Ovary (tissue), 9 donors: ENCODE results near the gene PINLYP. TPM values are rescaled to one million over a fixed set of nuclear protein-coding genes. Genes with fewer than 3 reads are reported as not detected.

ENCODE experiments used
- DNase-seq, 5 donors: peaks; one replicate each; pipeline ENCODE4 v3.0.0-alpha.2; 2019 to 2020
- H3K27ac ChIP-seq, 2 donors: fragments of 200-600 bp; one replicate each; pipeline versions ENCODE4 v1.5.1 to v1.8.0; 2019 to 2022
- H3K27me3 ChIP-seq: fragments of 200-600 bp; one replicate; pipeline ENCODE4 v1.8.0; 2022
- H3K36me3 ChIP-seq: fragments of 200-600 bp; sonication (generic); one replicate; pipeline ENCODE4 v1.5.1; 2019
- H3K4me1 ChIP-seq: one replicate; pipeline ENCODE4 v1.8.1; 2013; ENCODE audit warnings: mild to moderate bottlenecking, moderate library complexity; ENCODE audit not compliant: insufficient read depth
- H3K4me3 ChIP-seq: fragments of 200-600 bp; sonication (generic); one replicate; pipeline ENCODE4 v1.5.1; 2017
- H3K9me3 ChIP-seq, 2 donors: fragments of 200-600 bp in 1 of 2; sonication (generic) in 1 of 2; one replicate each; pipeline versions ENCODE4 v1.5.1 to v1.8.1; 2013 to 2019; ENCODE audit warnings: mild to moderate bottlenecking in 1 of 2, moderate library complexity in 1 of 2
- CTCF ChIP-seq, 3 donors: fragments of 450-650 bp in 2 of 3; fragments of 200-600 bp in 1 of 3; IDR thresholded peaks; one replicate each; pipeline versions ENCODE4 v1.5.1 to v1.8.0; 2016 to 2022; ENCODE audit warnings: antibody characterized with exemption in 3 of 3, mild to moderate bottlenecking in 1 of 3
- EP300 ChIP-seq: sonication (generic); formaldehyde crosslinking; IDR thresholded peaks from one replicate; pipeline ENCODE4 v1.6.1; 2017; ENCODE audit warnings: antibody characterized with exemption
- POLR2A ChIP-seq: fragments of 450-650 bp; IDR thresholded peaks from one replicate; pipeline ENCODE4 v1.6.1; 2017; ENCODE audit warnings: antibody characterized with exemption, mild to moderate bottlenecking, moderate library complexity
- WGBS, 3 donors: extraction: QIAGEN DNeasy Blood & Tissue Kit in 1 of 3; methylation state at CpG; one replicate each; pipeline versions ENCODE4 v1.1.5 to v1.1.7; 2013 to 2017; 5-methylcytosine and 5-hydroxymethylcytosine counted together
- intact Hi-C, 4 donors: fragments of 100-400 bp; cut with DNase I; formaldehyde crosslinking; loops; one replicate each; pipeline versions ENCODE4 v1.11.0 to v1.15.1; 2022 to 2023
- polyA plus RNA-seq, 2 donors: library from polyadenylated mRNA; stranded (reverse); fragments of 200-250 nt in 1 of 2; fragments of 350-450 nt in 1 of 2; fragmentation: Illumina TruSeq in 1 of 2; extraction: RNeasy Lipid Tissue Mini Kit (QIAGEN cat#74804) in 1 of 2; gene quantifications; one replicate each; pipeline ENCODE4 v1.2.3, GENCODE V29; 2013 to 2014
- total RNA-seq, 7 donors: library from RNA; depleted of rRNA in 2 of 7; stranded (reverse); fragments of >200 nt in 2 of 7; fragmentation: NEBNext Ultra II Directional in 3 of 7; extraction: Animal tissue kit (Norgen Biotek cat#: 25700) in 3 of 7; gene quantifications; one replicate each; pipeline versions ENCODE4 v1.1.0 to v1.2.4, GENCODE V29; 2016 to 2023
- donor health status: DM: no; HTN: no; CAD: no; lungs with moderate emphysema.
- donor health status: DM: no; HTN: no; CAD: no.
- donor health status: Bipolar disorder and iron deficiency.
- donor health status: DM: yes; HTN: yes; CAD: no.
- donor health status: DM: no; HTN: no; CAD: no.
- donor health status: DM: yes; HTN: yes; CAD: no.

Gene PINLYP
- total and polyA plus RNA-seq, 9 donors: 10.6 to 29.9 (median 18.0) TPM

- no peak for TF ChIP-seq POLR2A
- no peak for TF ChIP-seq EP300
- no peak for TF ChIP-seq CTCF (IDR thresholded peaks at IDR 0.05)
- no peak for DNase-seq
- no peaks in the 10 kb centered on the region for H3K36me3 ChIP-seq
- H3K9me3 ChIP-seq: no peaks in the 10 kb centered on the region
- H3K4me3 ChIP-seq: no peak overlapping the region
- H3K4me1 ChIP-seq: peaks cover 3% of the 10 kb centered on the region
- no peak overlapping the region for H3K27ac ChIP-seq
- intact Hi-C loops: no loop called here
- H3K27me3 ChIP-seq: no peaks in the 10 kb centered on the region
- 65 to 73% (median 69%) methylated on average over 9 of the region's 9 CpGs for WGBS, 3 donors
Observed at GRCh38 chr19:43564800-43565199, 10.8 kb upstream of the PINLYP start.

- H3K27me3 ChIP-seq: no peaks in the 10 kb centered on the region
- WGBS, 3 donors: 73 to 83% (median 77%) methylated on average over 5 of the region's 5 CpGs
- H3K27ac ChIP-seq: no peak overlapping the region
- H3K4me1 ChIP-seq: peaks cover 3% of the 10 kb centered on the region
- no peak for TF ChIP-seq POLR2A
- TF ChIP-seq EP300: no peak
- no peak for TF ChIP-seq CTCF (IDR thresholded peaks at IDR 0.05)
- H3K36me3 ChIP-seq: no peaks in the 10 kb centered on the region
- no peak overlapping the region for H3K4me3 ChIP-seq
- no peak for DNase-seq
- no peaks in the 10 kb centered on the region for H3K9me3 ChIP-seq
- intact Hi-C loops: no loop called here
Observed at GRCh38 chr19:43569657-43570056, 5.9 kb upstream of the PINLYP start.

- intact Hi-C loops: no loop called here
- Histone ChIP-seq H3K4me3 (no peak overlapping the region), H3K9me3 (no peaks in the 10 kb centered on the region), H3K27ac (no peak overlapping the region), H3K27me3 (no peaks in the 10 kb centered on the region), H3K4me1 (peaks cover 4% of the 10 kb centered on the region), H3K36me3 (no peaks in the 10 kb centered on the region)
- WGBS, 3 donors: 71 to 85% (median 82%) methylated on average over 5 of the region's 5 CpGs
- TF ChIP-seq EP300: no peak
- no peak for DNase-seq
Observed at GRCh38 chr19:43570174-43570791, 5.3 kb upstream of the PINLYP start.

GRCh38 chr19:43572171-43572588, 3.4 kb upstream of the PINLYP start:
- no peak overlapping the region for H3K27ac ChIP-seq
- H3K4me1 ChIP-seq: peaks cover 9% of the 10 kb centered on the region
- intact Hi-C loops: no loop called here
- H3K9me3 ChIP-seq: no peaks in the 10 kb centered on the region
- H3K36me3 ChIP-seq: no peaks in the 10 kb centered on the region
- H3K4me3 ChIP-seq: no peak overlapping the region
- 88 to 91% (median 90%) methylated on average over 3 of the region's 3 CpGs for WGBS, 3 donors
- TF ChIP-seq EP300: no peak
- TF ChIP-seq POLR2A: no peak
- no peak for TF ChIP-seq CTCF (IDR thresholded peaks at IDR 0.05)
- H3K27me3 ChIP-seq: no peaks in the 10 kb centered on the region
- DNase-seq: no peak

GRCh38 chr19:43574424-43575155, 1.0 kb upstream of the PINLYP start:
- no peaks in the 10 kb centered on the region for H3K36me3 ChIP-seq
- peak; percentile 18 to 57 (median 47) for DNase-seq
- H3K27ac ChIP-seq: peak overlapping the region; percentile 39 to 65
- 23 to 26% (median 25%) methylated on average over 12 of the region's 12 CpGs for WGBS, 3 donors
- no peaks in the 10 kb centered on the region for H3K9me3 ChIP-seq
- H3K27me3 ChIP-seq: no peaks in the 10 kb centered on the region
- intact Hi-C loops: no loop called here
- TF ChIP-seq EP300 (no peak), CTCF (IDR thresholded peaks at IDR 0.05) (no peak), POLR2A (no peak)
- peak overlapping the region; percentile 91 for H3K4me3 ChIP-seq
- H3K4me1 ChIP-seq: peaks cover 9% of the 10 kb centered on the region
